Effector memory CD8-positive, alpha-beta T cell (primary cell): ENCODE measurements around the gene IQCE.

Source experiments
- ATAC-seq: fragments of 150-1000 bp; cut with Tn5 transposase; replicated peaks from 2 replicates; pipeline ENCODE4 v1.10.0; 2021; ENCODE audit warnings: mild to moderate bottlenecking, moderate library complexity
- DNase-seq, 3 experiments: peaks; one replicate each; pipeline ENCODE4 v3.0.0; 2021
- H3K27ac Mint-ChIP-seq, 2 donors: one replicate each; pipeline ENCODE4 v1.8.0; 2022; ENCODE audit warnings: mild to moderate bottlenecking in 2 of 2, mixed read lengths in 2 of 2, moderate library complexity in 2 of 2
- H3K27me3 Mint-ChIP-seq, 2 donors: one replicate each; pipeline ENCODE4 v1.8.0; 2022; ENCODE audit warnings: mixed read lengths in 2 of 2
- H3K36me3 Mint-ChIP-seq: one replicate; pipeline ENCODE4 v1.8.0; 2022; ENCODE audit warnings: mild to moderate bottlenecking, moderate library complexity, mixed read lengths; ENCODE audit not compliant: insufficient read depth
- H3K4me1 Mint-ChIP-seq, 2 donors: one replicate each; pipeline ENCODE4 v1.8.0; 2022; ENCODE audit warnings: low read depth in 2 of 2, mixed read lengths in 2 of 2
- H3K4me3 Mint-ChIP-seq, 2 donors: one replicate each; pipeline ENCODE4 v1.8.0; 2022; ENCODE audit warnings: mild to moderate bottlenecking in 2 of 2, mixed read lengths in 2 of 2, moderate library complexity in 2 of 2
- H3K9me3 Mint-ChIP-seq, 2 donors: one replicate each; pipeline ENCODE4 v1.8.0; 2022; ENCODE audit warnings: mixed read lengths in 2 of 2

The IQCE gene

GRCh38 chr7:2542011-2542915 lies 16.5 kb upstream of the IQCE start:
- Mint-ChIP-seq H3K4me3 (no peak overlapping the region), H3K27ac (peak overlapping the region in 1 of 2 donors; percentile 90), H3K4me1 (peaks cover 0 to 6% of the 10 kb centered on the region in 2 donors), H3K36me3 (peaks cover 100% of the 10 kb centered on the region), H3K27me3 (no peaks in the 10 kb centered on the region), H3K9me3 (no peaks in the 10 kb centered on the region)
- no peak for DNase-seq
- no peak for ATAC-seq

DNA sequence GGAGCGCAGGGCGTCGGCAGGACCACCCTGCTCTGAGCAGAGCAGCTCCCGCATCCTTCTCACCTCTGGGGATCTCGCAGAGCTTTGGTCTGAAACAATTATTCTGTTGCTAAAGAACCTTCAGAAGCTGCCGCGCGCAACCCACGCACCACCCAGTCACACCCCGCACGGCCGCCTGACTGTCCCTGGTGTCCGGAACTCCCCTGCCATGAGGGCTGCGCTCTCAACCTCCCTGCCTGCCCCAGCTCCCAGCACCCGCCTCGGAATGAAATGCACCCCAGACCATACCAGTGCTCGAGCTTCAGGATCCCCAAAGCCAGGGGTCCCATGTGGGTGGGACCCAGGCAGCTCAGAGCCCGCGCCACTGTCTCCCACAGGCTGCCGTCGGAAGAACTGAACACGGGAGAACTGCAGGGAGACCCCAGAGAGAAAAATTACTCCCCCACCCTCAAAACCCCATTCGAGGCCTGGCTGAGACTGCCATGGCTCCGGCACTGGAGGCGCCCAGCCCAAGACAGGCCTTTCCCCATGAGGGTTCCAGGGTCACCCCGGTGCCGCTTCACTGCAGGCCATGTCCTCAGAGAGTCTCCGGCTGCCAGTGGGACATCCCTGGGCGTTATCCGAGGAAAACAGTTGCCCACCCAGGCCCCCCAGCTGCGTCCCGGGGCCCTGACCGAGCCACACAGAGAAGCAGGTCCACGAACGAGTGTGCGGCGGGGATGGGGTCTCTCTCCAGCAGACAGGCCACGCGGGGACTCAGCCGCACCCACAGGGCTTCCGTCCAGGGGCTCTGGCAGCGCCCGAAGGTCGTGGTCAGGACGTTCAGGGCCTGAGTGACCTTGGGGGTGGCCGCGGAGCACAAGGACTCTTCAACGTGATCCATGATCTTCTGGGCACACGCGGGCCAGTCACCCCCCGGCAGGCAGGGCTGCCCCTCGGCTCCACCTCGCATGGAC lies 15.6 kb upstream of the IQCE start:
- Mint-ChIP-seq H3K36me3 (peaks cover 100% of the 10 kb centered on the region), H3K9me3 (no peaks in the 10 kb centered on the region), H3K4me1 (peaks cover 3 to 7% of the 10 kb centered on the region in 2 donors), H3K4me3 (peak overlapping the region in 1 of 2 donors; percentile 56), H3K27me3 (no peaks in the 10 kb centered on the region), H3K27ac (peak overlapping the region in 1 of 2 donors; percentile 90)
- DNase-seq (no peak), ATAC-seq (no peak)

DNA sequence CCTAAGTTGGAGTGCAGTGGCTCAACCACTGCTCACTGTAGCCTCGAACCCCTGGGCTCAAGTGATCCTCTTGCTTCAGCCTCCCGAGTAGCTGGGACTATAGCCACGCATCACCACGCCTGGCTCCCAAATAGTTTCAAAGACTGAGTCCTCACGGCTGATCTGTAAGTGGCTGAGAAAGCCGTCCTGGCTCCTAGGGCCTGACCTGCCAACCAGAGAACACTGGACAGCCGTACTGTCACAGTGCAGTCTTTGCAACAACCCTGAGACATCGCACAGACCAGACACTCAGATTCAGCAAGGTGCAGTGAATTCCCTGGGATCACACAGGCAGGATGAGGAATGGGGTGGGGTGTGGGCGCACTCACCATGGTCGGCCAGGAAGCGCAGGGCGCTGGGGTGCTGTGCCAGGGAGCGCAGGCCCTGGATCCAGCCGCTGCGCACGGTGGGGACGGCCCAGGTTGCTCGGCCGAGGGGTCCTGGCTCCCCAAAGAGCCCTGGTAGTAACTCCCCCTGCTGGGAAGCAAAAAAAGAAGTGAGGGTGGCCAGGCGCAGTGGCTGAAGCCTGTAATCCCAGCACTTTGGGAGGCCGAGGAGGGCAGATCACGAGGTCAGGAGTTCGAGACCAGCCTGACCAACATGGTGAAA lies 14.1 kb upstream of the IQCE start:
- peak overlapping the region in 1 of 2 donors; percentile 56 for H3K4me3 Mint-ChIP-seq
- no peak for ATAC-seq
- DNase-seq: no peak
- no peaks in the 10 kb centered on the region for H3K27me3 Mint-ChIP-seq
- no peaks in the 10 kb centered on the region for H3K9me3 Mint-ChIP-seq
- H3K27ac Mint-ChIP-seq: peak overlapping the region in 1 of 2 donors; percentile 90
- H3K4me1 Mint-ChIP-seq: peaks cover 10 to 13% of the 10 kb centered on the region in 2 donors
- peaks cover 95% of the 10 kb centered on the region for H3K36me3 Mint-ChIP-seq

- no peak for ATAC-seq
- H3K27ac Mint-ChIP-seq: peak overlapping the region in 1 of 2 donors; percentile 79
- H3K9me3 Mint-ChIP-seq: no peaks in the 10 kb centered on the region
- peaks cover 89% of the 10 kb centered on the region for H3K36me3 Mint-ChIP-seq
- no peaks in the 10 kb centered on the region for H3K27me3 Mint-ChIP-seq
- peak overlapping the region in 1 of 2 donors; percentile 27 for H3K4me3 Mint-ChIP-seq
- no peak for DNase-seq
- peaks cover 13 to 16% of the 10 kb centered on the region in 2 donors for H3K4me1 Mint-ChIP-seq
Measured at GRCh38 chr7:2545746-2546425, 12.9 kb upstream of the IQCE start.

GRCh38 chr7:2546776-2547586 lies 11.8 kb upstream of the IQCE start:
- H3K4me1 Mint-ChIP-seq: peaks cover 13 to 16% of the 10 kb centered on the region in 2 donors
- H3K9me3 Mint-ChIP-seq: no peaks in the 10 kb centered on the region
- H3K27me3 Mint-ChIP-seq: no peaks in the 10 kb centered on the region
- peaks cover 84% of the 10 kb centered on the region for H3K36me3 Mint-ChIP-seq
- ATAC-seq: no peak
- H3K4me3 Mint-ChIP-seq: no peak overlapping the region
- DNase-seq: no peak
- H3K27ac Mint-ChIP-seq: peak overlapping the region; percentile 4 to 79

DNA sequence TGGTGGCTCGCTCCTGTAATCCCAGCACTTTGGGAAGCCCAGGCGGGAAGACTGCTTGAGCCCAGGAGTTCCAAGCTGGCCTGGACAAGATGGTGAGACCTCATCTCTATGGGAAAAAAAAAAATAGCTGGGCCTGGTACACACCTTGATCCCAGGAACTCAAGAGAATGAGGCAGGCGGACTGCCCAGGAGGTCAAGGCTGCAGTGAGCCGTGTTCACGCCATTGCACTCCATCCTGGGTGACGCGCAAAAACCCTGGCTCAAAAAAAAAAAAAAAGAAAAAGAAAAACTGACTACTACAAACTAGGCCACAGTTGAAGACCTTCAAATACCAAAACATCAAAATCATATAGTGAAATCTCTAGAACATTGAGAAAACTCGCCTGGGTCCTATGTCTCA lies 7.4 kb upstream of the IQCE start:
- Mint-ChIP-seq H3K9me3 (no peaks in the 10 kb centered on the region), H3K27me3 (no peaks in the 10 kb centered on the region), H3K4me1 (peaks cover 18 to 36% of the 10 kb centered on the region in 2 donors), H3K27ac (no peak overlapping the region), H3K36me3 (peaks cover 48% of the 10 kb centered on the region), H3K4me3 (no peak overlapping the region)
- no peak for DNase-seq
- no peak for ATAC-seq

DNA sequence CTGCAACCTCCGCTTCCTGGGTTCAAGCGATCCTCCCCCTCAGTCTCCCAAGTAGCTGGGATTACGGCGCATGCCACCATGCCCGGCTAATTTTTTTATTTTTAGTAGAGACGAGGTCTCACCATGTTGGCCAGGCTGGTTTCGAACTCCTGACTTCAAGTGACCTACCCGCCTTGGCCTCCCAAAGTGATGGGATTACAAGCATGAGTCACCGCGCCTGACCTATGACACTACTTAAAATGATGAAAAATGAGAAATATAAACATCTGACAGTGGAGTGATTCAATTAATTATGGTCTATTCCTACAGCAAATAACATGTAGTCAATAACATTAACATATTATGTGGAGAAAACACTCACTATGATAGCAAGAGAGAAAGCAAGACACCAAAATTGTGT lies 5.7 kb upstream of the IQCE start:
- Mint-ChIP-seq H3K36me3 (peaks cover 31% of the 10 kb centered on the region), H3K9me3 (no peaks in the 10 kb centered on the region), H3K4me1 (peaks cover 19 to 38% of the 10 kb centered on the region in 2 donors), H3K4me3 (peak overlapping the region; percentile 17 to 90), H3K27me3 (no peaks in the 10 kb centered on the region), H3K27ac (peak overlapping the region in 1 of 2 donors; percentile 74)
- DNase-seq: no peak
- ATAC-seq: no peak

GRCh38 chr7:2553831-2554581 lies 4.8 kb upstream of the IQCE start:
- H3K36me3 Mint-ChIP-seq: peaks cover 32% of the 10 kb centered on the region
- H3K9me3 Mint-ChIP-seq: no peaks in the 10 kb centered on the region
- H3K27ac Mint-ChIP-seq: peak overlapping the region; percentile 87 to 91
- H3K4me1 Mint-ChIP-seq: peaks cover 18 to 36% of the 10 kb centered on the region in 2 donors
- ATAC-seq (no peak), DNase-seq (no peak)
- no peaks in the 10 kb centered on the region for H3K27me3 Mint-ChIP-seq
- H3K4me3 Mint-ChIP-seq: peak overlapping the region; percentile 90 to 92

- Mint-ChIP-seq H3K4me1 (peaks cover 12 to 30% of the 10 kb centered on the region in 2 donors), H3K27me3 (no peaks in the 10 kb centered on the region), H3K9me3 (no peaks in the 10 kb centered on the region), H3K4me3 (peak overlapping the region; percentile 90 to 92), H3K36me3 (peaks cover 27% of the 10 kb centered on the region), H3K27ac (peak overlapping the region; percentile 87 to 91)
- no peak for DNase-seq
- ATAC-seq: no peak
Measured at GRCh38 chr7:2554661-2555111, 4.1 kb upstream of the IQCE start.

DNA sequence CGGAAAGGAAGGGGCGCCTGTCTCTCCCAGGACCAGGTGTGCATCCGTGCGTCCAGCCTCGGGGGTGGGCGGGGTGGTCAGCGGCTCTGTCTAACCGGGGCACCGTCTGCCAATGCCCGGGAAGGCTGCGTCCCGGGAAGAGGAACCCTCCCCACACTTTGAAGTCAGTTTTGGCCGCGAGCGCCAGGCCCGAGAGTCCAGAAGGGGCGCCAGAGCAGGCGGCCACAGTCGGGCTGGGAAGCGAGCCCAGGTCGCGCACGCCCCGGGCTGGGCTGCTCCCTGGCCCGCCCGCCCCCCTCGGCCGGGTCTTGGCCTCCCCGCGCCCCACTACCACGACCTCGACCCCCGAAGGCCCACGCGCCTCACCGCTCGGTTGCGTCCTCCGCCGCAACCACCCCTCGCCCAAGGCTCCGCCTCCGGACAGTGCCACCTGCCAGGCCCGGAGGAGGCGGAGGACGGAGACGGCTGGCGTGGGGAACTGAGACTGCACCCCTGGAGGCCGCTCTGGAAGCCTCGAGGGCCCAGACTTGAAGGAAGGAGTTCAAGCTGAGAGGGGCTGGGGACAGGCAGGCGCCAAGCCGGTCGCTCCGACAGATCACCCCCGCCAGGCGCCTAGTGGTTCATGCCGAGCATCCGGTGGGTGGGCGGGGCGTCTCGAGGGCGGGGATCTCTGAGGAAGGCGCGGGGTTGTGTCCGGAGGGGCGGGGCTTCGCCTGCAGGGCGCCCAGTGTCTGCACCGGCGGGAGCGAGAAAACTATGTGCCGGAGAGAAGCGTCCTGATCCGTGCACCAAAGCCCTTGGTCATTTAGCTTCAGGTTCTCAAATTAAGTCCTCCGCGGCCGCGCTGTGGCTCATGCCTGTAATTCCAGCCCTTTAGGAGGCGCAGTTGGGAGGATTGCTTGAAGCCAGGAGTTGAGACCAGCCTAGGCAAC lies 3.4 kb upstream of the IQCE start, which contains the start of gene BRAT1:
TSS of gene BRAT1 (minus strand) at position 404 of the 932 bp plus-strand sequence. CDS start 1,093 bp downstream, outside the sequence.
- Mint-ChIP-seq H3K27ac (peak within 1 kb of the TSS; percentile 87 to 91), H3K36me3 (peaks cover 20% of the 10 kb centered on the region), H3K4me3 (peak within 1 kb of the TSS; percentile 90 to 92), H3K4me1 (peaks cover 16 to 33% of the 10 kb centered on the region in 2 donors), H3K9me3 (no peaks in the 10 kb centered on the region), H3K27me3 (no peaks in the 10 kb centered on the region)
- ATAC-seq (peak; percentile 80), DNase-seq (peak; percentile 90 to 92 (median 90))
